Inferior parietal cortex (tissue), 1 donor: ENCODE measurements around the gene TMEM138.

Experiments
- DNase-seq: peaks from one replicate; pipeline ENCODE4 v3.0.0-alpha.2; 2016; ENCODE audit errors: extremely low spot score

The TMEM138 gene

DNA sequence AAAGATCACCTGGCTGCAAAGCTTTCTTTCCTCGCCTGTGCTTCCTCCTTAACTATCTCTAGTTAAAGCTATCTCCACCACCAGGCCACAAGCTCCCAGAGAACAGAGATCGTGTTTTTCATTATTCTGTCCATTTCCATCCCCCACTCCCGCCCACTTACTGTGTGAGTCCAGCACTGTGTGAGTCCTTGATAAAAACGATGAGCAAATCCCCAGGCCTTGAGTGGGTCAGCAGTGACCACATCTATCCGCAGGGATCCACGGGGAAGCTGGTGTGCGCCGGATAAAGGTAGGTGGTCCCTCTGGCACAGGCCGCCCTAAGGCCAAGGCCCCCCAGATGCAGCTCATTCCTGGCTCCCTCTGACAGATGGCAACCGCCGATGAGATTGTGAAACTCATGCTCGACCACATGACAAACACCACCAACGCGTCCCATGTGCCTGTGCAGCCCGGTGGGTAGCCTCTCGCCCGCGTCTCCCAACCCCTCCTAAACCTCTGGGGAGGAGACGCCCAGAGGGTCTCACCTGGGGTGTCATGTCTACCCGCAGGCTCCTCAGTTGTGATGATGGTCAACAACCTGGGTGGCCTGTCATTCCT is 19.9 kb upstream of the TMEM138 start:
- DNase-seq: no peak

DNA sequence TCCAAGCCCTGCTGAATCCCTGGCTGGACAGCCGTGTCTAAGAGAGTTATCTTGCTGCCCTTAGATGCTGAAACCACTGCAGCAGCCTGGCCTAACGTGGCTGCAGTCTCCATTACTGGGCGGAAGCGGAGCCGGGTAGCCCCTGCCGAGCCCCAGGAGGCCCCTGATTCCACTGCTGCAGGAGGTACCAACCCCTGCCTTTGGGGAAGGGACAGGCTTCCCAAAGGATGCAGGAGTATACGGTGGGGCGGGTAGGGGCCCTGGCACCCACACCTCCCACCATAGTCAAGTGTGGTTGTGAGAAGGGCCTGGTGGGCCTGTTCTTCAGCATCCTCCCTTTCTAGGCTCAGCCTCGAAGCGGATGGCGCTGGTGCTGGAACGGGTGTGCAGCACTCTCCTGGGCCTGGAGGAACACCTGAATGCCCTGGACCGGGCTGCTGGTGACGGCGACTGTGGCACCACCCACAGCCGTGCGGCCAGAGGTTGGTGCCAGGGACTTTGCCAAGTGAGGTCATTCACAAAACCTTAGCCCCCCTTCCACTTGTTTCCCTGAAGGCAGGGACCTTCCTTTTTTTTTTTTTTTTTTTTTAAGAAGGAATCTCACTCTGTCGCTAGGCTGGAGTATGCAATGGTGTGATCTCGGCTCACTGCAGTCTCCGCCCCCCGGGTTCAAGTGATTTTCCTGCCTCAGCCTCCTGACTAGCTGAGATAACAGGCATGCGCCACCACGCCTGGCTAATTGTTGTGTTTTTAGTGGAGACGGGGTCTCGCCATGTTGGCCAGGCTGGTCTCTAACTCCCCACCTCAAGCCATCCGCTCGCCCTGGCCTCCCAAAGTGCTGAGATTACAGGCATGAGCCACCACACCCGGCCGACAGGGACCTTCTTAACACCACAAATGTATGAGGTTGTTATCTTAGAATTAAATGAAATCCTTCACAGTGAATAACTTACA is 18.1 kb upstream of the TMEM138 start:
- DNase-seq: no peak

DNA sequence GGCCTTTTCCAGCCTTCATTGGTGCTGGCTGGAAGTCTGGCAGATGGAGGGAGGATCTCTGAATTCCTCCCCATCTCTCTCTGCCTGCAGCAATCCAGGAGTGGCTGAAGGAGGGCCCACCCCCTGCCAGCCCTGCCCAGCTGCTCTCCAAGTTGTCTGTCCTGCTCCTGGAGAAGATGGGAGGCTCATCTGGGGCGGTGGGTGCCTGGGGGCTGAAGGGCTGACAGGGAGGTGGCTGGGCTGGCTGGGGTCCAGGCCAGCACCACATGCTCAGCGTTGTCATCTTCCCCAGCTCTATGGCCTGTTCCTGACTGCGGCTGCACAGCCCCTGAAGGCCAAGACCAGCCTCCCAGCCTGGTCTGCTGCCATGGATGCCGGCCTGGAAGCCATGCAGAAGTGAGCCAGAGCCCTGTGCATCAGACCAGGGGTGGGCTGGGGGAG is 17.0 kb upstream of the TMEM138 start:
- DNase-seq: no peak

DNA sequence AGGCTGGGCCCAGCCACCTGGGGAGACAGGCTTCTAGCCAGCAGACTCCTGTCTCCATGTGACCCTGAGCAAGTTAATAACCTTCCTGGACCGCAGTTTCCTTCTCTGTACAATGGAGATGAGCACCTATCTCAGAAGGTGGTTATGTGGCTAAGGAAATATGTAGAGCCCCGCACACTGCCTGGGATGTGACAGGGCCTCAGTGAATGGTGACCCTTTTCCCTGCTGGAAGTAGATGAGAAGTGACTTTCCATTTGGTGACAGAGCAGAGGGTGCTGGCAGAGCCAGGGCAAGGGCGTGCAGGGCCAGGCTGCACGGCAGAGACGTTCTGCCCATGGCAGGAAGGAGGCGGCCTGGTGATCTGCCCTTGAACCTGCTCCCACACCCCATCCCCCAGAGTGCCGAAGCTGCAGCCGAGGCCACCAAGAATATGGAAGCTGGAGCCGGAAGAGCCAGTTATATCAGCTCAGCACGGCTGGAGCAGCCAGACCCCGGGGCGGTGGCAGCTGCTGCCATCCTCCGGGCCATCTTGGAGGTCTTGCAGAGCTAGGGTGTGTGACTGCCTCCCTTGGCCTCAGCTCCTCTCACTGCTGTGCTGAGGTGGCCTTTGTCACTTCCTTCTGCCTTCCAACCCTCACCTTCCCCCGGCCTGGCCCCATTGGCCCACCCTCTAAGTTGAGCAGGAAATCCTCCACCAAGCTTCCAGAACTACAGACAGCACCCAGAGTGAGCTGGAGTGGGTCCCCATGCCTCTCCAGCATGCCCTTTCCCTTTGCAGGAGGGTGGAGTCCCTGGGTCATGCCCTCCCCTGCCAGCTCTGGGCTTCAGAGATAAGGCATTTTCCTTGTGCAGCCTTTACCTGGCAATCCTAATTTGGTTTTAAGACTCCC is 16.0 kb upstream of the TMEM138 start:
- no peak for DNase-seq

DNA sequence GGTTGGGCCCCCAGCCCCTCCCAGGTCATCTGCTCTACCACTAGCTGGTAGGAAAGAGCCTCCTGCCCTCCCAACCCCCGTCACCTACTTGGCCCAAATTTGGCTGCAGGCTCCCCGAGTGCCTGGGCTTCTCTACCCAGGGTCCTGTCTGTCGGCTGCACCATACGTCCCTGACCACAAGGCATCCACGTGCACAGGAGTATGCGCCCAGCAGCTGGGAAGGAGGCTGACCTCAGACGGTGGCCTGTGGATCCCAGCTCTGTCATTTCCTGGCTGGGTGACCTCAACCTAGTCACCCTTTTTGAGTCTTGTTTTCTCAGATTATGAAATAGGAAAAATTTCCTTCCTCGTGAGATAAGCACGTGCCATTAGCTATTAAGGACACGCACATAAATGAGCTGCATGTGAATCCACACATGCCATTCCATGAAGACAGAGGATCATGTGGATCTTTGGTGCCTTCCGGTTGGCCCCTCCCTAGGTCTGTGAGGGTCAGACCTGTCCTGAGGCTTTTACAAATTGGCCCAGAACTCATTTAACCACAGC is 14.2 kb upstream of the TMEM138 start:
- no peak for DNase-seq

DNA sequence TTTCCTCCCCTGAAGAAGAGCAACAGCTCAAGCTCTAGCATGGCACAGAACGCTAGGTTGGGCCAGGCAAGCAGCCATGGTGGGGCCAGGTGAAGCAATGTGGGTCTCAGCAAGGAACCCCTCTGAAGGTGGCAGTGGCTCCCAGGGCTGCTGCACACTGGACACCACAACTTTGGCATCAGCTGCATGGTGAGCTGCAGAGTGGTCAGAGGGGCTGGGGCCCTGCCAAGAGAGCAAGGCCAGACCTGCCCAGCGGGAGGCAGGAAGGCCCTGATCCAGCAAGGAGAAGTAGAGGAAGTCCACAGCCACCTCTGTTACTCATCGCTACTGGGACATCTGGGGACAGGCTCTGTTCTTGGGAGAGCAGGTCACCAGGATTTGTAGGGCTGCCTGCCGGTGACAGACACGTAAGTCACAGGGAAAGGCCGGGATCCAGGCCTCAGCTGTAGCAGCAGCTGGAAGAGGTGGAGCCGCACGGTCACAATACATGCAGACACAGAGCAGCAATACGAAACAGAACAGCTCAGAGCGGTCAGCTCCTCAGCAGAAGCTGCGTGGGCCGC is 12.9 kb upstream of the TMEM138 start:
- DNase-seq: no peak

DNA sequence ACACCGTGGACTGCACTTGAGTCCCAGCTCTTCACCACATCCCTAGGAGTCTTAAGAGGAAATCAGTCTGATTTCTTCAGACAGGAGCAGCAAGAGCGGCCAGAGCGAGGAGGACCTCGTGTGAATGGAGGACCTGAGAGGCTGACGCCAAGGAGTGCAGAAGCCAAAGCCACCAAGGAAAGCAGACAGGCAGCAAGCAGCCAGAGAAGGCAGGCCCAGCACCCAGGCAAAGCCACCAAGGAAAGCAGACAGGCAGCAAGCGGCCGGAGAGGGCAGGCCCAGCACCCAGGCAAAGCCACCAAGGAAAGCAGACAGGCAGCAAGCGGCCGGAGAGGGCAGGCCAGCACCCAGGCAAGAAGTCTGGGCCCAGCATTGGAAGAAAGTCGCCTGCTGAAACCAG is 12.3 kb upstream of the TMEM138 start:
- no peak for DNase-seq

DNA sequence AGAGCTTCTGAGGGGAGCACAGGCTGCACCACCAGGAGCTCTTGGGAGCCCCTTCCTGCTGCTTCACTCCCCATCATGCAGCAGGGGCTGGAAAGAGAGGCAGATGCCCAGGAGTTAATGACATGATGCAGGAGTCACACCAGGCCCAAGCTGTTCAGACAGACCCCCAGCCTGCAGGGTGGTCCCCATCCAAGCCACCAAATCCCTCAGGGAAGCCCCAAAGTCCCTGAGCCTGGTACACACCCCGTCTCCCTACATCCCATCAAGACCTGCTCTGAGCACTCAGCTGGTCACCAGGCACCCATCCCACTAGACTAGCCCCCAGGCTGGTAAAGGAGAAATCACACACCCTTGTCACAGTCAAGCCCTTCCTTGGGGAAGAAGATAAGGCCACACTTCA is 11.8 kb upstream of the TMEM138 start:
- no peak for DNase-seq

DNA sequence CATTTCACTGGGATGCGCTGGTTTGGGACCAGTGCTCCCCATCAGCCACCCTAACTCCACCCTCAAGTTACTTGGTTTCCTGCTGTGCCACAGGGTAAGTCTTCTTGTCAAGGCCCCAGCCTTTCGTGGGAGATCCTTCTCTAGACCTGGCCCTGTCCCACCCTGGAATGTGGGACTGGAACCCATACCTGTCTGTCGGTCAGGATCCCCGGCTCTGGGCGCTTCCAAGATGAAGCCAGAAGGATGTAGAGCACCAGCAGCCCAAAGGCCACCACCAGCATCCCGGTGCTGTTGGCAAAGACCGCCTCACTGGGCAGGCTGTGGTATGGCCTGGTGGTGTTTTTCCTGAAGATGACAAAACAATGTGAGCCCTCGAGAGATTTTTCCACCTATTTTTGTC is 11.4 kb upstream of the TMEM138 start:
- DNase-seq: no peak

DNA sequence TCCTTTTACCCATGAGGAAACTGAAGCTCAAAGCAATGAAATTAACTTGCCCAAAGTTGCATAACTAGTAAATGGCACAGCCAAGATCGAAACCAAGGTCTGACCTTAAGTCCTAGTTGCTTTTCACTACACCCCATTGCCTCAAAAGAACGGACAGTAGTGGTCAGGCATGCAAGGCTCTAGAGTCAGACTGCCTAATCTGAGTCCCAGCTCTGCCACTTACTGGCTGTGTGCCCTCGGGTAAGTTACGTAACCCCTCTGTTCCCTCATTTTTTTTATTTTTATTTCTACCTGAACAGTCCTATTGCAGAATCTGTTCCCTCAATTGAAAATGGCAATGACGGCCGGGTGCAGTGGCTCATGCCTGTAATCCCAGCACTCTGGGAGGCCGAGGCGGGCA is 10.1 kb upstream of the TMEM138 start:
- no peak for DNase-seq

DNA sequence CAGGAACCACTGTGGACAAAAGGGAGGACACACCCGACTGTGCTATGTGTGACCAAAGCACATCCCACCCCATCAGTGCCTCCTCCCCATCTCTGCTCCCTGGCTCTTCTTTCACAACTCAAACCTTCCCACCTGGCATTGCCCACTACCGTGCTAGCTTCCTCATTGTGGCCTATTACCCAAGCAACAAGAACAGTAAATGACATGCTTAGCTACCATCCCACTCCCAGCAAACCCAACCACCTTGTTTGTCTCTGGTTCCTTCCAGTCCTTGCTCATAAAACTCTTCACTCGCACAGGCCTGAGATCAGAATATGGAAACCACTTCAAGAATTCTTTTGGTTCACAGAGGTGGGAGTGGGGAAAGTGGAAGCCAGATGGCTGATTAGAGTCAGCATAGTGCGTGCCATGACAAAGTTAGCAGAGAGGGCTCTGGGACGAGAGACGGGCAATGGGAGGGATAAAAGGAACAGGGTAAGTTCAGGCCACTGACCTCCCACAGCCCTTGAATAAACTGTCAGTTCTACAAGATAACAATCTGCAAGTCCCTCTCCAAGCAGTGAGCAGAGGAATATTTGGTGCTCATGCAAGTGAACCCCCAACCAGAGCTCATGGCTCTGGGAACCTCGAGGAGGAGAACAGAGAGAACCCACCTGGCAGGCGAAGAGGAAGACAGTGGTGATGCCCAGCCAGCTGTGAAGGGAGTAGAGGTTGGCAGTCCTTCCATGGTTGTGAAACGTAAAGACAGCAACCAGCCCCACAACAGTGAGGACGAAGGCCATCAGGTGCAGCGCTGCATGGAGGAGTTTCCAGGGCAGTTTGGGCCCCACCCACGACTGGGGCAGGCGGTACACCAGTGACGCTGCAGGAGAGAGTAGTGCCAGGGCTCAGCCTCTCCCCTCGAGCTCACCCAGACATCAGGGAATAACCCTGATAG is 8.8 kb upstream of the TMEM138 start:
- DNase-seq: no peak

DNA sequence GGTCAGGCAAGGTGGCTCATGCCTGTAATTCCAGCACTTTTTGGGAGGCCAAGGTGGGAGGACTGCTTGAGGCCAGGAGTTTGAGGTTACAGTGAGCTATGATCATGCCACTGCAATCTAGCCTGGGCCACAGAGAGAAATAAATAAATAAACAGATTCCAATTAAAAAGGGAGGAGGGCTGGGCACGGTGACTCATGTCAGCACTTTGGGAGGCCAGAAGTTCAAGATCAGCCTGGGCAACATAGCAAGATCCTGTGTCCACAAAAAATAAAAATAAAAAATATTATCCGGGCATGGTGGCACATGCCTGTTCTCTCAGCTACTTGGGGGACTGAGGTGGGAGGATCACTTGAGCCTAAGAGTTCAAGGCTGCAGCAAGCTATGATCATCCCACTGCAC is 8.0 kb upstream of the TMEM138 start:
- DNase-seq: no peak

DNA sequence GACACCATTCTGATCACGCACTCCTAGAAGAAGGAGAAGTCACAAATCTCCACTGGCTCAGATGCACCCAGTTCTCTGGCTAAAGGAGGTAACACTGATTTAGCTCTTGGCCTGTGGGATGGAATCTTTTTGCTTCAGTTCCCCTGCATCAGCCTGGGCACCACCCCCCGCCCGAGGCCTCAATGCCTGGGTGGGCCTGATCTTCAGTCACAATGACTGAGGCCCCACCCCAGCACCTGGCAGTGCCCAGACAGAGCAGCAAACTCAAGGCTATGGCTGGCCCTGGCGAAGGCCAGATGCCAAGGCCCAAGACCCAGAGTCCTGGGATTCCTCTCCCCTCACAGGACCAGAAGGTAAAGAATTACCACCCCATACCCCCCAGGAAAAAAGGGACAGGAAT is 5.5 kb upstream of the TMEM138 start:
- DNase-seq: no peak

DNA sequence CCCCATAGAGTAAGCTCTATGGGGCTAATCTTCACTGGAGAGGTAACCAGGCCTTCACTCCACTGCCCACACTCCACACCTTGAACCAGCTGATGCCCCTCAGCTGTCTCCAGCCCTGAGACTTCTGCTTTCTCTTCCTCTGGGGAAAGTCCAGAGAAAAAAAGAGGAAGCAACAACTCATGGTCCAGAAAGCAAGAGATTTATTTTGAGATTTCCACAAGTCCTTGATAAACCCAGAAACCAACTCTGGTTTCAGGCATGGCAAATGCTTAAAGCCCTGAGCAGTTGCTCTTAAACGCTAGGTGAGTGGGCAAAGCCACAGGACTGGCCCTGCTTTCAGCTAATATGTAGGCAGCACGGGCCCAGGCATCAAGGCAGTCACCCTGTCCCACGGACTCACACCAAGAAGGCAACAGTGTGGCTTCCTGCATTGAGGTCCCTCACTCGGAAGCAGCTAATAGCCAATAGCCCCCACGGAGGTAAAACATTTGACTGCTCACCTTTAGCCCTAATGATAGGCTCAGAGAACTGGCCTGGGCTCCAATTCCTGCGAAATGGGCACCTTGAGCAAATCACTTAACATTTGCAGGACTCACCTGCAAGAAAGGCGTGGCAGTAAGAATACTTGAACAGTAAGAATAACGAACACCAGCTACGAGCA is 4.8 kb upstream of the TMEM138 start:
- no peak for DNase-seq

DNA sequence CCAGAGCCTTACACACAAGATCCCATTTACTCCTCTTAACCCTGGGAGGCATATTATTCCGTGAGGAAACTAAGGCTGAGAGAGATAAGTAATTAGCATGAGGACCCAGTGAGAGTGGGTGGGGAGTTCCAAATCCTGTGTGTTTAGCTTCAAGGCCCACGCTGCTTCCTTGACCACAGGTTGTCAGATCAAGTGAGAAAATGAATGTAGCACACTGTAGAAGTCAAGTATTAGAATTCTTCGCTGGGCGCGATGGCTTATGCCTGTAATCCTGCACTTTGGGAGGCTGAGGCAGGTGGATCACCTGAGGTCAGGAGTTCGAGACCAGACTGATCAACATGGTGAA is 4.3 kb upstream of the TMEM138 start:
- no peak for DNase-seq

DNA sequence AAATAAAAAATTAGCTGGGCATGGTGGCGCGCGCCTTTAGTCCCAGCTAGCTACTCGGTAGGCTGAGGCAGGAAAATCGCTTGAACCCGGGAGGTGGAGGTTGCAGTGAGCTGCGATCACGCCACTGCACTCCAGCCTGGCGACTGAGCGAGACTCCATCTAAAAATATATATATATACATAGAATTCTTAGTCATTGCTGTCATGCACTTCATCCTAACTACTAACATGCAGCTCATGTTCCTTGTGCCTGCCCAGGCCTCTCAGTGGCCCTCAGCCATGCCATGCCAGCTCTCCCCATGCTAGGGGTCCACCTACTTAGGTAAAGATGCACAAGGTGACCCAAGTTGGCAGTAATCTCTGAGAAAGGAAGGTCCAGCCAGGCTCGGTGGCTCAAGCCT is 3.6 kb upstream of the TMEM138 start:
- no peak for DNase-seq

DNA sequence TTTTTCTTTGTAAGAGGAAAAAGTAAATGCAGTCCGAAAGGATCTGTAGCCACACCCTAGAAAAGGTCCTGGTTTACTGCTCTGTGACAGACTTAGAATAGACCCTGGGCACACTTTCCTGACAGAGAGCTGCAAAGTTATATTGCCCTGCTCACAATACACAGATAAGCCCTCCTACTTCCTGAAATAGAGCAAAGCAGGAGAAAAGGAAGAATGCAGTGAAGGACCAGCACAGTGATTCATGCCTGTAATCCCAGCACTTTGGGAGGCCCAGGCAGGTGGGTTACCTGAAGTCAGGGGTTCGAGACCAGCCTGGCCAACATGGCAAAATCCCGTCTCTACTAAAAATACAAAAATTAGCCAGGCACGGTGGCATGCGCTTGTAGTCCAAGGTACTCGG is 2.7 kb upstream of the TMEM138 start:
- DNase-seq: no peak

DNA sequence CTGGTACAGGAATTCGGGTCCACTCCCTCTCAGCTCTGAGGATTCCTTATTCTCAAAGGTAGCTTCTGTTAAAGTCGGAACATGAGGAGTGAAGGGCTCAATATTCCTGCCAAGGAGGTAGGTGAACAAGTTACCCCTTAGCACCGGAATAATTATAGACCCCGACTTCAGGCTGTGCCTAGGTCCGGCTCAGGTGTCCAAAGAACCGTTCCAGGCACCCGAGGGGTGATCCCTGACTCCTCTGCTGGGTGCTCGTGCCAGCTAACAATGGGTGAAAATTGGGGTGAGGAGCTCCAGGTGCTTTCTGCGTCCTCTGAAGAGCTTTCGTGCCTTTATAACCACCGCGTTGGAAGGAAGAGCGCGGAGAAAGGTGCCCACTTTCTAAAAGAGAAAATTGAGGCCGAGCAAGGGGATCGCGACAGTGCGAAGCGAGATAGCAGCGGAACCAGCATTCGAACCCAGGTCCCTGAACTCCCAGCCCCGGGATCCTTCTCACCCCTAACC is 885 bp upstream of the TMEM138 start:
- DNase-seq: no peak

DNA sequence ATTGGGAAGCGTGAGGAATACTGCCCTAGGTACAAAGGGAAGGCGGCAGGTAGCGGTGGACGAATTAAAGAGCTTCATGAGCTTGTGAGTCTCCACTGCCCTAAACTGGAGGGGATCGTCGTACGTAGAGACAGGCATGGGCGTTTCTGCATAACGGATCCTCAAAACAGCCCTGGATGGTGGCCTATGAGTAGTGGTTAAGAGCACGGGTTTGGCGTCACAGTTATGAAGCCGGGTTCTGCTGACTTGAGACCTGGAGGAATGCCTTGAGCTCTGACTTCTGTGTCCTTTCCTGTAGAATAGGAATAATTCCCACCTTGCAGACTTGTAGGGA is 335 bp downstream of the TMEM138 start:
- no peak for DNase-seq

DNA sequence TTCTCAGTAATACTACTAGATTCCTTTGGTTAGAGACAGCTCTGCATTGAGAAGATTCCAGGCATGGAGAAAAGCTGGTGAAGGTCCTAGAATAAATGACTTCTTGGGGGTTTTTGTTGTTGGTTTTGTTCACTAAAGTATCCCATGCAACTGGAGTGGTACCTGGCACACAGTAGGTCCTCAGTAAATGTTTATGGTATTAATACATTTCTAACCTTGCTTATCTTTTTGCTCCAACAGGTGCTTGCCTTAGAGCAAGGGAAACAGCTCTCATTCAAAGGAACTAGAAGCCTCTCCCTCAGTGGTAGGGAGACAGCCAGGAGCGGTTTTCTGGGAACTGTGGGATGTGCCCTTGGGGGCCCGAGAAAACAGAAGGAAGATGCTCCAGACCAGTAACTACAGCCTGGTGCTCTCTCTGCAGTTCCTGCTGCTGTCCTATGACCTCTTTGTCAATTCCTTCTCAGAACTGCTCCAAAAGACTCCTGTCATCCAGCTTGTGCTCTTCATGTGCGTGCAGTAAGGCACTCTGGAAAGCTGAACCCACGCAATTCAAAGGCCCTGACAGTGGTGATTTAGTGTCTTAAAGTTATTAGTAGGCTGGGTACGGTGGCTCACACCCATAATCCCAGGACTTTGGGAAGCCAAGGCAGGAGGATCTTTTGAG is 2.0 kb downstream of the TMEM138 start:
- no peak for DNase-seq
